Fibroblast of lung (primary cell): ENCODE measurements around the gene PRKAB1. TPM values are rescaled to one million over a fixed set of nuclear protein-coding genes. Genes with fewer than 3 reads are reported as not detected.

Source experiments
- DNase-seq, 2 donors: peaks; one replicate each; pipeline versions ENCODE4 v3.0.0 to v3.0.0-alpha.2; 2010; ENCODE audit warnings: low read depth in 2 of 2
- H2AFZ ChIP-seq: 2 replicates; pipeline ENCODE4 v1.5.1; 2012; ENCODE audit warnings: low read length, control low read depth, inconsistent platforms
- H3K27ac ChIP-seq: 2 replicates; pipeline ENCODE4 v1.5.1; 2011; ENCODE audit warnings: low read length, control low read depth; ENCODE audit not compliant: insufficient read depth
- H3K27me3 ChIP-seq: 2 replicates; pipeline ENCODE4 v1.5.1; 2011; ENCODE audit warnings: mild to moderate bottlenecking, low read length; ENCODE audit not compliant: control insufficient read depth, insufficient read depth
- H3K36me3 ChIP-seq: 2 replicates; pipeline ENCODE4 v1.5.1; 2011; ENCODE audit warnings: low read length; ENCODE audit not compliant: control insufficient read depth, insufficient read depth
- H3K4me1 ChIP-seq: 2 replicates; pipeline ENCODE4 v1.5.1; 2011; ENCODE audit warnings: low read length; ENCODE audit not compliant: control insufficient read depth, insufficient read depth; ENCODE audit errors: extremely low read depth
- H3K4me2 ChIP-seq: 2 replicates; pipeline ENCODE4 v1.5.1; 2011; ENCODE audit warnings: low read length, control low read depth; ENCODE audit not compliant: insufficient read depth; ENCODE audit errors: extremely low read depth
- H3K4me3 ChIP-seq, 4 experiments: fragments of 200-600 bp in 1 of 4; sonication (generic) in 1 of 4; replicated peaks in 1 of 4; 2 replicates each; pipeline ENCODE4 v1.5.1; 2011 to 2016; ENCODE audit warnings: low read length in 4 of 4, low read depth in 3 of 4, mild to moderate bottlenecking in 3 of 4, control low read depth in 2 of 4, inconsistent platforms in 1 of 4, mixed read lengths in 1 of 4; ENCODE audit not compliant: insufficient read depth in 1 of 4; ENCODE audit errors: control extremely low read depth in 1 of 4
- H3K79me2 ChIP-seq: 2 replicates; pipeline ENCODE4 v1.5.1; 2012; ENCODE audit warnings: mild to moderate bottlenecking, low read length, inconsistent platforms; ENCODE audit not compliant: control insufficient read depth, insufficient read depth
- H3K9ac ChIP-seq: 2 replicates; pipeline ENCODE4 v1.5.1; 2011; ENCODE audit warnings: mild to moderate bottlenecking, low read length, control low read depth; ENCODE audit not compliant: insufficient read depth
- H3K9me3 ChIP-seq: 2 replicates; pipeline ENCODE4 v1.5.1; 2012; ENCODE audit warnings: low read depth, low read length; ENCODE audit not compliant: control insufficient read depth, insufficient read depth
- H4K20me1 ChIP-seq: 2 replicates; pipeline ENCODE4 v1.5.1; 2011; ENCODE audit warnings: low read length; ENCODE audit not compliant: control insufficient read depth, insufficient read depth; ENCODE audit errors: extremely low read depth
- CTCF ChIP-seq, 2 donors: IDR thresholded peaks in 1 of 2; conservative IDR thresholded peaks in 1 of 2; 1 replicate in 1 of 2; 2 replicates in 1 of 2; pipeline ENCODE4 v1.5.1; 2011 to 2012; ENCODE audit warnings: low read length in 2 of 2, control low read depth in 1 of 2, inconsistent platforms in 1 of 2, low read depth in 1 of 2, mild to moderate bottlenecking in 1 of 2
- EZH2 ChIP-seq: IDR thresholded peaks from 2 replicates; pipeline ENCODE4 v1.5.1; 2012; ENCODE audit warnings: low read length, control low read depth, mild to moderate bottlenecking; ENCODE audit errors: missing control alignments
- polyA plus RNA-seq, 2 donors: library from polyadenylated mRNA; depleted of rRNA in 1 of 2; stranded (reverse) in 1 of 2; unstranded in 1 of 2; fragments of >200 nt; gene quantifications; 2 replicates each; pipeline ENCODE4 v1.2.1, GENCODE V29; 2011 to 2012; ENCODE audit warnings: missing spikeins in 1 of 2
- total RNA-seq: library from RNA; depleted of rRNA; stranded (reverse); fragments of >200 nt; gene quantifications from 2 replicates; pipeline ENCODE4 v1.2.1, GENCODE V29; 2014

The PRKAB1 gene
- total and polyA plus RNA-seq, 2 donors (not counting 1 experiment from before 2014, with no cell fraction given): 17.0 to 23.8 TPM

- DNase-seq: no peak
- H3K4me1 ChIP-seq: no peaks in the 10 kb centered on the region
- no peak overlapping the region for H3K4me2 ChIP-seq
- no peaks in the 10 kb centered on the region for H3K27me3 ChIP-seq
- no peak overlapping the region for H3K9ac ChIP-seq
- H3K4me3 ChIP-seq: no peak overlapping the region
- no peak overlapping the region for H3K27ac ChIP-seq
- no peaks in the 10 kb centered on the region for H3K9me3 ChIP-seq
- no peaks in the 10 kb centered on the region for H4K20me1 ChIP-seq
- H3K79me2 ChIP-seq: no peaks in the 10 kb centered on the region
- no peak overlapping the region for H2AFZ ChIP-seq
- no peak for TF ChIP-seq CTCF (conservative IDR thresholded peaks at IDR 0.05 in 1 of 2, IDR thresholded peaks at IDR 0.05 in 1 of 2; ENCODE audit: low read depth in 1 of 2, low read length in 2 of 2)
- TF ChIP-seq EZH2: no peak
- H3K36me3 ChIP-seq: no peaks in the 10 kb centered on the region
Measured at GRCh38 chr12:119627686-119628085, 40.2 kb upstream of the PRKAB1 start.

GRCh38 chr12:119630223-119630780, 37.6 kb upstream of the PRKAB1 start:
- Histone ChIP-seq H3K4me3 (no peak overlapping the region), H3K9me3 (no peaks in the 10 kb centered on the region), H3K9ac (no peak overlapping the region), H3K36me3 (no peaks in the 10 kb centered on the region), H3K4me1 (no peaks in the 10 kb centered on the region), H3K79me2 (no peaks in the 10 kb centered on the region), H3K27ac (no peak overlapping the region), H3K4me2 (no peak overlapping the region), H4K20me1 (no peaks in the 10 kb centered on the region), H3K27me3 (no peaks in the 10 kb centered on the region), H2AFZ (no peak overlapping the region)
- DNase-seq: no peak
- TF ChIP-seq EZH2 (no peak), CTCF (conservative IDR thresholded peaks at IDR 0.05 in 1 of 2, IDR thresholded peaks at IDR 0.05 in 1 of 2; ENCODE audit: low read depth in 1 of 2, low read length in 2 of 2) (no peak)

- H3K4me3 ChIP-seq: no peak overlapping the region
- DNase-seq: no peak
- no peaks in the 10 kb centered on the region for H4K20me1 ChIP-seq
- no peaks in the 10 kb centered on the region for H3K36me3 ChIP-seq
- no peak for TF ChIP-seq EZH2
- no peak for TF ChIP-seq CTCF (conservative IDR thresholded peaks at IDR 0.05 in 1 of 2, IDR thresholded peaks at IDR 0.05 in 1 of 2; ENCODE audit: low read depth in 1 of 2, low read length in 2 of 2)
- no peaks in the 10 kb centered on the region for H3K79me2 ChIP-seq
- H3K4me1 ChIP-seq: no peaks in the 10 kb centered on the region
- no peak overlapping the region for H3K27ac ChIP-seq
- H3K27me3 ChIP-seq: no peaks in the 10 kb centered on the region
- H2AFZ ChIP-seq: no peak overlapping the region
- H3K9me3 ChIP-seq: no peaks in the 10 kb centered on the region
- no peak overlapping the region for H3K4me2 ChIP-seq
- H3K9ac ChIP-seq: no peak overlapping the region
Measured at GRCh38 chr12:119630962-119631550, 36.9 kb upstream of the PRKAB1 start.
